ENCODE results near the gene SCGB2B2.

GRCh38 chr19:34712395-34713261 is 35.7 kb upstream of the SCGB2B2 start:
- TF ChIP-seq CTCF (IDR thresholded peaks at IDR 0.05) (peak; percentile 71), EZH2phosphoT487 (IDR thresholded peaks at IDR 0.05; ENCODE audit: borderline replicate concordance, low read depth) (no peak), EP300 (IDR thresholded peaks at IDR 0.05; ENCODE audit: borderline replicate concordance in 1 of 2, low read depth in 1 of 2, low read length in 1 of 2) (no peak), JUND (IDR thresholded peaks at IDR 0.05) (no peak), IRF3 (IDR thresholded peaks at IDR 0.05; ENCODE audit: low read depth, low read length) (no peak), RAD21 (IDR thresholded peaks at IDR 0.05; ENCODE audit: low read length) (peak; percentile 87), RFX5 (IDR thresholded peaks at IDR 0.05; ENCODE audit: low read length) (no peak), MEF2A (IDR thresholded peaks at IDR 0.05; ENCODE audit: borderline replicate concordance, low read depth) (no peak), ELF1 (IDR thresholded peaks at IDR 0.05) (no peak), NFIC (IDR thresholded peaks at IDR 0.05; ENCODE audit: borderline replicate concordance) (no peak), TCF12 (IDR thresholded peaks at IDR 0.05) (no peak)
- TF ChIP-seq, protein P1, sequence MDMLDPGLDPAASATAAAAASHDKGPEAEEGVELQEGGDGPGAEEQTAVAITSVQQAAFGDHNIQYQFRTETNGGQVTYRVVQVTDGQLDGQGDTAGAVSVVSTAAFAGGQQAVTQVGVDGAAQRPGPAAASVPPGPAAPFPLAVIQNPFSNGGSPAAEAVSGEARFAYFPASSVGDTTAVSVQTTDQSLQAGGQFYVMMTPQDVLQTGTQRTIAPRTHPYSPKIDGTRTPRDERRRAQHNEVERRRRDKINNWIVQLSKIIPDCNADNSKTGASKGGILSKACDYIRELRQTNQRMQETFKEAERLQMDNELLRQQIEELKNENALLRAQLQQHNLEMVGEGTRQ (IDR thresholded peaks at IDR 0.05; ENCODE audit: borderline replicate concordance, low read depth, low read length): no peak
- TF ChIP-seq, protein P2, sequence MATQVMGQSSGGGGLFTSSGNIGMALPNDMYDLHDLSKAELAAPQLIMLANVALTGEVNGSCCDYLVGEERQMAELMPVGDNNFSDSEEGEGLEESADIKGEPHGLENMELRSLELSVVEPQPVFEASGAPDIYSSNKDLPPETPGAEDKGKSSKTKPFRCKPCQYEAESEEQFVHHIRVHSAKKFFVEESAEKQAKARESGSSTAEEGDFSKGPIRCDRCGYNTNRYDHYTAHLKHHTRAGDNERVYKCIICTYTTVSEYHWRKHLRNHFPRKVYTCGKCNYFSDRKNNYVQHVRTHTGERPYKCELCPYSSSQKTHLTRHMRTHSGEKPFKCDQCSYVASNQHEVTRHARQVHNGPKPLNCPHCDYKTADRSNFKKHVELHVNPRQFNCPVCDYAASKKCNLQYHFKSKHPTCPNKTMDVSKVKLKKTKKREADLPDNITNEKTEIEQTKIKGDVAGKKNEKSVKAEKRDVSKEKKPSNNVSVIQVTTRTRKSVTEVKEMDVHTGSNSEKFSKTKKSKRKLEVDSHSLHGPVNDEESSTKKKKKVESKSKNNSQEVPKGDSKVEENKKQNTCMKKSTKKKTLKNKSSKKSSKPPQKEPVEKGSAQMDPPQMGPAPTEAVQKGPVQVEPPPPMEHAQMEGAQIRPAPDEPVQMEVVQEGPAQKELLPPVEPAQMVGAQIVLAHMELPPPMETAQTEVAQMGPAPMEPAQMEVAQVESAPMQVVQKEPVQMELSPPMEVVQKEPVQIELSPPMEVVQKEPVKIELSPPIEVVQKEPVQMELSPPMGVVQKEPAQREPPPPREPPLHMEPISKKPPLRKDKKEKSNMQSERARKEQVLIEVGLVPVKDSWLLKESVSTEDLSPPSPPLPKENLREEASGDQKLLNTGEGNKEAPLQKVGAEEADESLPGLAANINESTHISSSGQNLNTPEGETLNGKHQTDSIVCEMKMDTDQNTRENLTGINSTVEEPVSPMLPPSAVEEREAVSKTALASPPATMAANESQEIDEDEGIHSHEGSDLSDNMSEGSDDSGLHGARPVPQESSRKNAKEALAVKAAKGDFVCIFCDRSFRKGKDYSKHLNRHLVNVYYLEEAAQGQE (IDR thresholded peaks at IDR 0.05; ENCODE audit: low read depth, low read length): no peak

Measured in SK-N-SH (cell line).